H9 (cell line): Measurements from ENCODE around the gene KREMEN1. TPM values are rescaled to one million over a fixed set of nuclear protein-coding genes. Genes with fewer than 3 reads are reported as not detected.

Experiments
- DNase-seq: peaks from one replicate; pipeline ENCODE4 v3.0.0-alpha.2; 2017
- H2AFZ ChIP-seq: one replicate; pipeline ENCODE4 v1.6.1; 2013; ENCODE audit warnings: mild to moderate bottlenecking, low read length, control low read depth, moderate library complexity
- H2AK5ac ChIP-seq: 2 replicates; pipeline ENCODE4 v1.6.1; 2013; ENCODE audit warnings: low read length, control low read depth, mixed read lengths; ENCODE audit not compliant: insufficient read length
- H2BK120ac ChIP-seq: one replicate; pipeline ENCODE4 v1.6.1; 2013; ENCODE audit warnings: low read depth, mild to moderate bottlenecking, low read length, control low read depth, inconsistent platforms; ENCODE audit not compliant: poor library complexity, severe bottlenecking
- H2BK12ac ChIP-seq: 2 replicates; pipeline ENCODE4 v1.6.1; 2013; ENCODE audit warnings: low read length, control low read depth, mixed read lengths, low read depth; ENCODE audit not compliant: insufficient read length
- H2BK15ac ChIP-seq: 2 replicates; pipeline ENCODE4 v1.6.1; 2013; ENCODE audit warnings: low read depth, low read length, control low read depth
- H2BK20ac ChIP-seq: one replicate; pipeline ENCODE4 v1.6.1; 2013; ENCODE audit warnings: low read depth, mild to moderate bottlenecking, low read length, control low read depth, inconsistent platforms; ENCODE audit not compliant: poor library complexity, severe bottlenecking
- H2BK5ac ChIP-seq: 2 replicates; pipeline ENCODE4 v1.6.1; 2013; ENCODE audit warnings: low read length, control low read depth, mixed read lengths; ENCODE audit not compliant: insufficient read length
- H3K14ac ChIP-seq: 2 replicates; pipeline ENCODE4 v1.6.1; 2013; ENCODE audit warnings: low read length, control low read depth; ENCODE audit not compliant: insufficient read depth
- H3K18ac ChIP-seq: 2 replicates; pipeline ENCODE4 v1.6.1; 2013; ENCODE audit warnings: low read depth, mild to moderate bottlenecking, mixed read lengths, low read length, control low read depth; ENCODE audit not compliant: insufficient read length
- H3K23ac ChIP-seq: 2 replicates; pipeline ENCODE4 v1.6.1; 2013; ENCODE audit warnings: low read length, control low read depth, mixed read lengths, low read depth; ENCODE audit not compliant: insufficient read length
- H3K23me2 ChIP-seq: 2 replicates; pipeline ENCODE4 v1.6.1; 2013; ENCODE audit warnings: low read depth, mild to moderate bottlenecking, mixed read lengths, low read length, control low read depth; ENCODE audit not compliant: insufficient read length, poor library complexity, severe bottlenecking
- H3K27ac ChIP-seq: 2 replicates; pipeline ENCODE4 v1.5.1; 2013; ENCODE audit warnings: low read length, control low read depth, mixed read lengths, low read depth; ENCODE audit not compliant: insufficient read length
- H3K27me3 ChIP-seq: 2 replicates; pipeline ENCODE4 v1.6.1; 2013; ENCODE audit warnings: low read length, control low read depth, inconsistent platforms; ENCODE audit not compliant: insufficient read depth
- H3K4ac ChIP-seq: 2 replicates; pipeline ENCODE4 v1.6.1; 2013; ENCODE audit warnings: low read depth, mild to moderate bottlenecking, control low read depth, inconsistent platforms, low read length, moderate library complexity
- H3K4me1 ChIP-seq: 2 replicates; pipeline ENCODE4 v1.6.1; 2013; ENCODE audit warnings: low read length, control low read depth, inconsistent platforms; ENCODE audit not compliant: insufficient read depth
- H3K4me2 ChIP-seq: 2 replicates; pipeline ENCODE4 v1.6.1; 2013; ENCODE audit warnings: low read length, control low read depth, mixed read lengths; ENCODE audit not compliant: insufficient read length, insufficient read depth
- H3K56ac ChIP-seq: 2 replicates; pipeline ENCODE4 v1.6.1; 2013; ENCODE audit warnings: low read depth, mild to moderate bottlenecking, mixed read lengths, low read length, control low read depth; ENCODE audit not compliant: insufficient read length
- H3K79me1 ChIP-seq: 2 replicates; pipeline ENCODE4 v1.6.1; 2013; ENCODE audit warnings: low read depth, mild to moderate bottlenecking, moderate library complexity, low read length, control low read depth, inconsistent platforms; ENCODE audit not compliant: insufficient read depth, poor library complexity, severe bottlenecking
- H3K79me2 ChIP-seq: 2 replicates; pipeline ENCODE4 v1.6.1; 2013; ENCODE audit warnings: low read length, control low read depth, inconsistent platforms; ENCODE audit not compliant: insufficient read depth
- H3K9ac ChIP-seq: 2 replicates; pipeline ENCODE4 v1.6.1; 2013; ENCODE audit warnings: low read length, control low read depth, mixed read lengths; ENCODE audit not compliant: insufficient read length; ENCODE audit errors: extremely low read depth
- H3K9me3 ChIP-seq: one replicate; pipeline ENCODE4 v1.6.1; 2013; ENCODE audit warnings: low read depth, low read length, inconsistent platforms; ENCODE audit not compliant: control insufficient read depth
- H3T11ph ChIP-seq: one replicate; pipeline ENCODE4 v1.6.1; 2013; ENCODE audit warnings: mild to moderate bottlenecking, low read length, control low read depth, inconsistent platforms
- H4K20me1 ChIP-seq: one replicate; pipeline ENCODE4 v1.6.1; 2013; ENCODE audit not compliant: control insufficient read depth, insufficient read length, insufficient read depth
- H4K5ac ChIP-seq: 2 replicates; pipeline ENCODE4 v1.6.1; 2013; ENCODE audit warnings: low read depth, mild to moderate bottlenecking, mixed read lengths, low read length, control low read depth; ENCODE audit not compliant: insufficient read length
- H4K8ac ChIP-seq: replicated peaks from 2 replicates; pipeline ENCODE4 v1.6.1; 2013; ENCODE audit warnings: low read length, control low read depth, mixed read lengths, low read depth; ENCODE audit not compliant: insufficient read length
- H4K91ac ChIP-seq: 2 replicates; pipeline ENCODE4 v1.6.1; 2013; ENCODE audit warnings: low read depth, mild to moderate bottlenecking, moderate library complexity, mixed read lengths, low read length, control low read depth; ENCODE audit not compliant: insufficient read length
- H3K27ac Mint-ChIP-seq, 3 experiments: 2 replicates in 2 of 3; 3 replicates in 1 of 3; pipeline ENCODE4 v1.8.0; 2020 to 2021; ENCODE audit warnings: mixed read lengths in 3 of 3, mild to moderate bottlenecking in 1 of 3, moderate library complexity in 1 of 3
- H3K27me3 Mint-ChIP-seq: 2 replicates; pipeline ENCODE4 v1.8.0; 2021; ENCODE audit warnings: low read depth, mild to moderate bottlenecking, moderate library complexity, mixed read lengths
- H3K36me3 Mint-ChIP-seq, 3 experiments: 2 replicates in 2 of 3; 3 replicates in 1 of 3; pipeline ENCODE4 v1.8.0; 2020 to 2021; ENCODE audit warnings: low read depth in 3 of 3, mixed read lengths in 3 of 3; ENCODE audit not compliant: insufficient read depth in 1 of 3
- H3K4me1 Mint-ChIP-seq, 2 experiments: 2 replicates each; pipeline ENCODE4 v1.8.0; 2020; ENCODE audit warnings: mixed read lengths in 2 of 2
- H3K4me3 Mint-ChIP-seq, 2 experiments: 2 replicates in 1 of 2; 3 replicates in 1 of 2; pipeline ENCODE4 v1.8.0; 2020 to 2021; ENCODE audit warnings: mild to moderate bottlenecking in 2 of 2, mixed read lengths in 2 of 2, moderate library complexity in 1 of 2
- H3K9me3 Mint-ChIP-seq, 2 experiments: 2 replicates in 1 of 2; 3 replicates in 1 of 2; pipeline ENCODE4 v1.8.0; 2020; ENCODE audit warnings: mild to moderate bottlenecking in 2 of 2, mixed read lengths in 2 of 2, moderate library complexity in 1 of 2
- CTCF ChIP-seq: fragments of 200-600 bp; sonication (generic); conservative IDR thresholded peaks from 3 replicates; pipeline ENCODE4 v1.8.0; 2021; ENCODE audit warnings: antibody characterized with exemption, mild to moderate bottlenecking
- WGBS: extraction: QIAGEN DNeasy Blood & Tissue Kit; methylation state at CpG from one replicate; pipeline ENCODE4 v1.1.7; 2013; ENCODE audit warnings: missing lambda C conversion rate, low lambda C conversion rate, mixed read lengths; ENCODE audit not compliant: insufficient read length; ENCODE audit errors: extremely low coverage; 5-methylcytosine and 5-hydroxymethylcytosine counted together
- total RNA-seq: library from RNA; stranded (reverse); gene quantifications from 2 replicates; pipeline ENCODE4 v1.2.1, GENCODE V29; 2021

KREMEN1 gene
- total RNA-seq, 1 experiment from 2014 or later = 2.4 TPM

GRCh38 chr22:29200901-29201300 is 128.1 kb downstream of the KREMEN1 start:
- Mint-ChIP-seq H3K4me1 (peaks cover 11 to 16% of the 10 kb centered on the region in 2 experiments), H3K36me3 (no peaks in the 10 kb centered on the region; a peak in 1 of 7 replicates), H3K4me3 (no peak overlapping the region), H3K27ac (no peak overlapping the region), H3K27me3 (peaks cover 14% of the 10 kb centered on the region), H3K9me3 (no peaks in the 10 kb centered on the region)
- H4K91ac ChIP-seq = no peak overlapping the region
- no peak overlapping the region for H3K56ac ChIP-seq
- H4K20me1 ChIP-seq = no peaks in the 10 kb centered on the region
- H2BK12ac ChIP-seq = no peak overlapping the region
- no peaks in the 10 kb centered on the region for H3K23me2 ChIP-seq
- H3K18ac ChIP-seq = no peak overlapping the region
- H3K27me3 ChIP-seq = no peaks in the 10 kb centered on the region
- H3K27ac ChIP-seq = no peak overlapping the region
- no peak overlapping the region for H3T11ph ChIP-seq
- no peak for TF ChIP-seq CTCF
- H3K79me2 ChIP-seq = no peaks in the 10 kb centered on the region
- no peak overlapping the region for H2BK120ac ChIP-seq
- WGBS = no CpG with 5 or more reads among the region's 7 CpGs
- H3K4me2 ChIP-seq = no peak overlapping the region
- H2BK5ac ChIP-seq = no peak overlapping the region
- H2AFZ ChIP-seq = no peak overlapping the region
- no peak overlapping the region for H2BK15ac ChIP-seq
- no peak for DNase-seq
- H2AK5ac ChIP-seq = no peak overlapping the region
- H3K4ac ChIP-seq = no peak overlapping the region
- no peaks in the 10 kb centered on the region for H3K4me1 ChIP-seq
- no peak overlapping the region for H3K14ac ChIP-seq
- no peaks in the 10 kb centered on the region for H3K9me3 ChIP-seq
- H4K8ac ChIP-seq = no peak overlapping the region
- no peak overlapping the region for H3K23ac ChIP-seq
- no peaks in the 10 kb centered on the region for H3K79me1 ChIP-seq
- no peak overlapping the region for H3K9ac ChIP-seq
- no peak overlapping the region for H2BK20ac ChIP-seq
- no peak overlapping the region for H4K5ac ChIP-seq
